Tongue (tissue), 2 donors: ENCODE data around the gene SRRM5. TPM values are rescaled to one million over a fixed set of nuclear protein-coding genes. Genes with fewer than 3 reads are reported as not detected.
A peak's percentile ranks its signal among the peaks of the same experiment; 100 is the strongest.
"Not testable (repeated sequence)": the region's sequence is repeated elsewhere in the genome, so short reads cannot be mapped to it uniquely, and the experiment has no call there.

ENCODE experiments used
- DNase-seq: peaks from one replicate; pipeline ENCODE4 v3.0.0-alpha.2; 2015
- total RNA-seq: library from RNA; depleted of rRNA; stranded (reverse); fragments of >200 nt; gene quantifications from one replicate; pipeline ENCODE4 v1.2.3, GENCODE V29; 2014

The SRRM5 gene
- total RNA-seq, 1 donor from 2014 or later: not detected

DNA sequence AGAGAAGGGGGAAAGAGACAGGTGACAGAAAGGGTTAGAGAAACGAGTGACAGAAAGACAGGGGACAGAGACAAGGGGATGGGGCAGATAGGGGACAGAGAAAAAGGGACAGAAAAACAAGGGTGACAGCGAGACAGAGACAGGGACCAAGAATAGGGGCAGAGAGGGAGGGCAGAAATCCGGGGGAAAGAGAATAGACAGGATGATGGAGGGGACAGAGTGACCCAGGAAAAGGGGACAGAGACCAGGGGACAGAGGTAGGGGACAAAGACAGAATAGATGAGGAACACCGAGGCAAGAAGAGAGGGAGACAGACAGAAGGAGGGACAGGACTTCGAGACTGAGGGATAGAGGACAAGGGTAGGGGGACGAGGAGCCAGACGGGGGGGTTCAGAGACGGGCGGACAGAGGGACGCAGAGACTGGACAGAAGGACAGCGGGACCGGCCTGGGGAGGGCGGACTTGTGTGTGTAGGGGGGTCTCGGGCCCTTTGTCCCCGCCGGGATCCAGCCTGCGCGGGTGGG, 27.2 kb downstream of the SRRM5 start:
- no peak for DNase-seq

DNA sequence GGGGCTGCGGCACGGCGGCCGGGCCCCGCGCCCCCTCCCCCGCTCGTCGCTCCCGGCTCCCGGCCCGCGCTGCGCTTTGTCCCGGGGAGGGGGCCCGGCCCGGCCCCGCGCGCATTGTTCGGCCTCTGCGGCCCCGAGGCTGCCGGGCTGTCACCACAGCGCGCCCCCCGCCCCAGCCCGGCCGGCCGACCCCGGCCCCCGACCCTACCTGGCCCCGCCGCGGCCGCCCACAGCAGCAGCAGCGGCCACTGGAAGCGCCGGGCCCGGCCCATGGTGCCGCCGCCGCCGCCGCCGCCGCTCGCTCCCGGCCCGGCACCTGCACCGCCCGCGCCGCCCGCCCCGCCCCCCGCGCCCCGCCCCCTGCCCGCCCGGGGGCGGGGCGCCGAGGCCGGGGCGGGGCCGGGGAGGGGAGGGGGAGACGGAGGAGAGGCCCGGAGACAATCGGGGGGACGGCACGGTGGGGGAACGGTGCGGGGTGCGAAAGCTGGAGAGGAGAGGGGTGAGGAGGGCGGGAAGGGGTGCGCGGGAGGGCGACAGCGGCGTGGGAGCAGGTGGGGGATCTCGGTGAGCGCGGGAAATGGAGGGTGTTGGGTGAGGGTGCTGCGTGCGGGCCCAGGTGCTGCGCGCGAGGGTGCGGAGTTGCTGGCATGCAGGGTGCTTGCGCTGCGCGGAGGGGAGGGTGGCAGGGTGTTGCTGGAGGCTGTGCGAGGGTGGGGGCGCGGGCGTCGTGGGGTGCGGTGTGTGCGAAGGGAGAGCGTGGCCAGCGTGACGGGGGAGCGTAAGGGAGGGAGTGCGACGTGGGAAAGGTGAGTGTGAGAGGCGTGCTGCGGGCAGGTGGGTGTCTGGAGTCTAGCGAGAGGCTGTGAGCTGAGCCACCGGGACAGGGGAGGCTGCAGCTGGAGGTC, 27.9 kb downstream of the SRRM5 start, which contains the start of gene CADM4:
CADM4 (minus strand) TSS at position 332 of the 905 bp plus-strand sequence; CDS start at position 272, 60 bp downstream.
- DNase-seq: peak; percentile 45

DNA sequence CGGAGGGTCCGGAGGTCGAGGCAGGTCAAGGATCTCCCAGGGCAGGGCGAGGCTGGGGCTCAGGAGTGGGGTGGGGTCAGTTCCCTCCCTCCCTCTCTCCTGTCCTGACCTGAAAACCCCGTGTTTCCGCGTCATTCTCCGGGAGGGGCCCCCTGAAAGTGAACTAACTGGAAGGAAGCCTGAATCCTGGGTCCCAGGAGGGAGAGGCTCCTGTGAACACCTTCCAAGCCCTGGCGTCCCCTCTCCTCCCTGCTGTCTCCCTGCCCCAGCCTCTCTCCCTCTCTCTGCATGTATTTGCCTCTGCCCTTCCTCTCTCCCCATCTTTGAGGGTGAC, 28.5 kb downstream of the SRRM5 start:
- DNase-seq: no peak

DNA sequence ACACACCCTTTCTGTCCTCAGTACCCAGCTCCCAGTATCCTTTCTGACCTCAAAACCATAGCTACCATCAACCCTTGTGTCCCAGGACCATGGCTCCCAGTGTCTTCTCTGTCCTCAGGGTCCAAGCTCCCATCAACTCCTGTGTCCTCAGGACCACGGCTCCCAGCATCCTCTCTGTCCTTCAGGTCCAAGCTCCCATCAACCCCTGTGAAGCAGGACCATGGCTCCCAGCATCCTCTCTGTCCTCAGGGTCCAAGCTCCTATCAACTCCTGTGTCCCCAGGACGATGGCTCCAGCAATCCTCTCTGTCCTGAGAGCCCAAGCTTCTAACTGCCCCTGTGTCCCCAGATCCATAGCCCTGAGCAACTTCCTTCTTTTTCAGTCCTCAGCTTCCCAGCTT, 29.4 kb downstream of the SRRM5 start:
- DNase-seq: no peak

DNA sequence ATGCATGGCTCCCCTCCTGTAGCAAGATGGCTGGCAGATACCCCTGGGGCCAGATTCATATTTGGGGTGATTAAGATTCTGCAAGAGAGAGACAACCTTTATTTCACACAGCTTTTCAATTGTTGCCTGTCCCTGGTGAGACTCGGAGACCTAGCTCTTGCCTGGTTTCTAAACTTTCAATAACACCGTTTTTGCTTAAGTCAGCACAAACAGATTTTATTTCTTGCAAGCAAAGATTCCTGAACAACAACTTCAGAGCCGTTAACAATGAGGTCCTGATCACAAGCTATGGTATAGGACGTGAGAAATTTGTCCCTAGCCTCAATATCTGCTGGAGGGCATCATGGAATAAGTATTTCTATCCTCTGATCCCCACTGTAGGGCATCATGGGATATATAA, 30.6 kb downstream of the SRRM5 start:
- DNase-seq: no peak

DNA sequence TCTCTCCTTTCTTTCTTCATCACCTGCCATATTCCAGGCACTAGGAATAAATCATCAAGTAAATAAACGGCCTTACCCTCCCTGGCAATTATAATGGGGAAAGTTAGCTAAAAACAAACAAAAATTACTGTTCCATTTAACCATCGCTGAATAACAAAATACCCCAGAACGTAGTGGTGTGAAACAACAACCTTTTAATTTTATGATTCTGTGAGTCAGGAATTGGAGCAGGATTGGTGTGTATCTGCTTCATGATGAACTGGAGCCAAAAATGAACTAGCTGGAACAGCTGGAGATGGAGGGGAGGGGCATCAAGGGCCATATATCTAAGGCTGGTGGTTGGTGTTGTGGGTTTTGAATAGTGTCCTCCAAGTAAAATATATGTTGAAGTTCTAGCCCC, 31.4 kb downstream of the SRRM5 start:
- no peak for DNase-seq

DNA sequence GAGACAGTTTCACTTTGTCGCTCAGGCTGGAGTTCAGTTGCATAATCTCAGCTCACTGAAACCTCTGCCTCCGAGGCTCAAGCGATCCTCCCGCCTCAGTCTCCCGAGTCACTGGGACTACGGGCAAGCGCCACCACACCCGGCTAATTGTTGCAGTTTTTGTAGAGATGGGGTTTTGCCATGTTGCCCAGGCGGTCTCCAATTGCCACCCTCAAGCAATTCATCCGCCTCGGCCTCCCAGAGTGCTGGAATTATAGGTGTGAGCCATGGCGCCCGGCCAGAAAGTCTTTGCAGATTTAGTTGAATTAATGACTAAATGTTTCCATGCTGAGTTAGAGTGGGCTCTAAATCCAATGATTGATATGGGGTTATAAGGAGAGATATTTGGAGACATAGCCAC, 32.3 kb downstream of the SRRM5 start:
- DNase-seq: no peak

DNA sequence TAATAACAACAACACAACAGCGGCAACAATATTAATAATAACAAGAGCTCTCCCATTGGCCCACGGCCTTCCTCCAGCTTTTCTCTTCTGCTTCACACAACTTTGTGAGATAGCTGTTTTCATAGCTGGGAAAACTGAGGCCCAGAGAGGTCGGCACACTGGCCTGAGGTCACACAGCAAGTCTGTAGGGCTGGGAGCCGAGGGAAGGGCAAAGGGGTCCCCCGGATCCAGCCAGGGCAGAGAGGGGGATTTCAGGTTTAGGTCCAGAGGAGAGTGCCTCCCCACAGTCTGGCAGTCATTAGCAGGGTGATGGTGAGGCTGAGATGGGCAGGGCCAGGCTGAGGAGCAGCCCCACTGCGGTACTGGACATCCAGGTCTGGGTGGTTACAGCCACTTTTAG, 36.7 kb downstream of the SRRM5 start:
- DNase-seq: no peak

DNA sequence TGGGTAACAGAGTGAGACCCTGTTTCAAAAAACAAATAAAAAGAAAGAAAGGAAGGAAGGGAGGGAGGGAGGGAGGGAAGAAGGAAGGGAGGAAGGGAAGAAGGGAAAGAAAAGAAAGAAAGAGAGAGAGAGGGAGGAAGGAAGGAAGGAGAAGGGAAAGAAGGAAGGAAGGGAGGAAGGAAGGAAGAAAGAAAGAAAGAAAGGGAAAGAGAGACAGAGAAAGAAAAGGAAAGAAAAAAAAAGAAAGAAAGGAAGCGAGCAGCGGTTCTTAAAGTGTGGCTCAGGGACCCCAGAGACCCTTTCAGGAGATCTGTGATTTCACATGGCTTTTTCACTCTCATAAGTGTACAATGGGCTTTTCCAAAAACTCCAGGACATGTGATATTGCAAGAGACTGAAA, 37.6 kb downstream of the SRRM5 start:
- no peak for DNase-seq

DNA sequence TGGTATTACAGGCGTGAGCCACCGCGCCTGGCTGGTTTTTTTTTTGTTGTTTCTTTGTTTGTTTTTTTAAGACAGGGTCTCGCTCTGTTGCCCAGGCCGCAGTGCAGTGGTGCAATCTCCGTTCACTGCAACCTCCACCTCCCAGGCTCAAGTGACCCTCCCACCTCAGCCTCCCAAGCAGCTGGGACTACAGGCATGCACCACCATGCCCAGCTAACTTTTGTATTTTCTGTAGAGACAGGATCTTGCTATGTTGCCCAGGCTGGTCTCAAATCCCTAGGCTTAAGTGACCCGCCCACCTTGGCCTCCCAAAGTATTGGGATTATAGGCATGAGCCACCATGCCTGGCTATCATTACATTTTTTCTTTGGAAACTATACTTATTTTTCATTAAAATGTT, 38.4 kb downstream of the SRRM5 start:
- DNase-seq: not testable (repeated sequence)

DNA sequence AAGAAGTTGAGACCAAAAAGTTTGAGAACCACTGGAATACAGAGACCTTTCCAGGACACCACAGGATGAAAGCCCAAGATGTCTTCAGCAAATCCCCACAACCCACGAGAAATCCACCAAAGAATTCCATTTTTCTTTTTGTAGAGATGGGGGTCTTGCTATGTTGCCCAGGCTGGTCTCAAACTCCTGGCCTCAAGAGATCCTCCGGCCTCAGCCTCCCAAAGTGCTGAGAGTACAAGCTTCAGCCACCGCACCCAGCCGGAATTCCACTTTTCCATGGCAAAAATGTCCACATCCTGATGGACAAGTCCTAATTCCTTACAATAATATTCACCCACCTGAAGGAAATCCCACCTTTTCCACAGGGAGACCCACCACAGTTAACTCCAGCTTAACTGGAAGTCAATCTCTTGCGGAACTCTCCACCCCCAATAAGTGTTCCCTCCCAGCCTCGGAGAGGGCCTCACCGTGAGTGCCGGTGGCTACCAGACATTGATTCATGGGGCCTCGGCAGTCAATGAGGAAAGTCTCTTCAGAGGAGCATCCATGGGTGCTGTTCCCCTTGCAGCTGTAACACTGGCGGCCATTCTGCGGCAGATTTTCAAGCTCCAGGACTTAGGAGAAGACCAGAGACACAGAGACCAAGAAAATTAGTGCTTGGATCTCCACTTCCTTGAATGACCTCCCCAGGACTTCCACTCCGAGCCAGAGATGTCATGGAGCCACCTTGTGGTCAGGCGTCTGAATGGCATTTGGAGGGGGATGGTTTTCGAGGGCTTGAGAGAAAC, 40.1 kb downstream of the SRRM5 start:
- peak; percentile 79 for DNase-seq

DNA sequence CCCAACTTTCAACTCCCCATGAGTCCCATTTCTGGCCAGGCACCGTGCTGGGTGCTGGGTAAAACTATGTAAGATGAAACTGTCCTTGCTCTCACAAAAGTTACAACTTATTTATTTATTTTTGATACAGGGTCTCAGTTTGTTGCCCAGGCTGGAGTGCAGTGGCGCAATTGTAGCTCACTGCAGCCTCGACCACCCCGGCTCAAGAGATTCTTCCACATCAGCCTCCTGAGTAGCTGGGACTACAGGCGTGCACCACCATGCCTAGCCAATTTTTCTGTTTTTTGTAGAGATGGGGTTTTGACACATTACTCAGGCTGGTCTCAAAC, 40.6 kb downstream of the SRRM5 start:
- DNase-seq: no peak

DNA sequence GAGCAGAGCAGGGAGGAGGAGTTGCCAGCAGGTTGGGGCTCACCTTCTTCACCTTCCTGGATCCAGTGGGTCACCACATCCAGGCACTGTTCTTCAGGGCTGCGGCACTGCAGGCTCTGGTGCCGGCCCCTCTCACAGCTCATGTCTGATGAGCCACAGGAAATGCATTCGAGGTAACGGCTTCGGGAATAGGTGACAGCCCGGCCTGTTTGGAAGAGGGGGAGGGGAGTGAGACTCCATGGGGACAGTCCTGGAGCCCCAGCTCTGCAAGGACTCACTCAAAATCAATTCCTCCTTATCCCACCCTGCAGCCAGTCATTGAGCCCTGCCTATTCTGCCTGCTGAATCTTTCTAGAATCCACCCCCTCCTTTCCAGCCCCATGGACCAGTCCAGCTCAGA, 44.5 kb downstream of the SRRM5 start:
- no peak for DNase-seq

DNA sequence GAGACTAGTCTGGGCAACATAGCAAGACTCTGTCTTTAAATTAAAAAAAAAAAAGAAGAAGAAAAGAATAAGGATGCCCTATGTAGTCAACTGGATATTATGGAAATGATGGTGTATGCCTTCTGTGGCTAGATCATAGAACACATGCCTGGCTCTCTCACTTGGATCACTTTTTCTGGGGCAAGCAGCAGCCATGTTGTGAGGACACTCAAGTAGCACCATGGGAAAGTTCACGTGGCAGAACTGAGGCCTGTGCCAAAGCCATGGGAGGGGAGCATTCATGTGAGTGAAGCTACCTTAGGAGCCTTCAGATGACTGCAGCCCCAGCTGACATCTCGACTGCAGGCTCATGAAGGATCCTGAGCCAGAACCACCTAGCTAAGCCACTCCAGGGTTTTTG, 46.1 kb downstream of the SRRM5 start:
- DNase-seq: no peak

DNA sequence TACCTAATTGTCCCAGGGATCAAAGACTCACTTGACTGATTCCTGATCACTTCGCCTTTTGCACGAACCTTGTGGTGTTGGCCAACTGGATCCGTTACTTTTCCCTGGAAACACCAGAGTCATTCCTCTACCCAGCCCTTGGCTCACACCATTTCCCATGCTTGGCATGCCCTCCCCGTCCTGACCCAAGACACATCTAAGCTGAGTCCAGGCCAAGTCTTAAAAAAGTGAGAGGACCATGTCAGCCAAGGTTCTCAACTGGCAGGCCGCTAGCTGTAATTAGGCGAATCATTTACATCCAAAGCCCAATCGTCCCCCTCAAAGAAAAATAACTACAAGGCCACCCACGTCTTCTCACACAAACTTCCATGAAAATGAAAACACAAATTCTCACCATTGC, 46.6 kb downstream of the SRRM5 start:
- no peak for DNase-seq

DNA sequence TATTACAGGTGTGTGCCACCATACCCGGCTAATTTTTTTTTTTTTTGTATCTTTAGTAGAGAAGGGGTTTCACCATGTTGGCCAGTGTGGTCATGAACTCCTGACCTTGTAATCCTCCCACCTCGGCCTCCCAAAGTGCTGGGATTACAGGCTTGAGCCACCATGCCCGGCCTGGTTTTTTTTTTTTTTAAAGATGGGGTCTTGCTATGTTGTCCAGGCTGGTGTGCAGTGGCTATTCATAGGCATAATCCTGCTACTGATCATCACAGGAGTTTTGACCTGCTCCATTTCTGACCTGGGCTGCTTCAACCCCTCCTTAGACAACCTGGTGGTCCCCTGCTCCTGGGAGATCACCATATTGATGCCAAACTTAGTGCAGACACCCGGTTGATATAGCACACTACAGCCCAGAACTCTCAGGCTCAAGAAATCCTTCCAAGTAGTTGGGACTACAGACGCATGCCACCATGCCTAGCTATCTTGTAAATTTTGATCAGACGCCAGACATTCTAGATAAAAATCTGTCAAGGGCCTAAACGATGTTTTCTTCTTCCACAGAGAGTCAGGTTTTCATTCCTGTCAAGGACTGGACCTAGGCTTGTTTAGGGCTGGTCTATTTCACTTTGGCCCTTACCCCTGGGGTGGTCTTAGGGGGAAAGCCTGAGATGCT, 48.5 kb downstream of the SRRM5 start:
- no peak for DNase-seq

DNA sequence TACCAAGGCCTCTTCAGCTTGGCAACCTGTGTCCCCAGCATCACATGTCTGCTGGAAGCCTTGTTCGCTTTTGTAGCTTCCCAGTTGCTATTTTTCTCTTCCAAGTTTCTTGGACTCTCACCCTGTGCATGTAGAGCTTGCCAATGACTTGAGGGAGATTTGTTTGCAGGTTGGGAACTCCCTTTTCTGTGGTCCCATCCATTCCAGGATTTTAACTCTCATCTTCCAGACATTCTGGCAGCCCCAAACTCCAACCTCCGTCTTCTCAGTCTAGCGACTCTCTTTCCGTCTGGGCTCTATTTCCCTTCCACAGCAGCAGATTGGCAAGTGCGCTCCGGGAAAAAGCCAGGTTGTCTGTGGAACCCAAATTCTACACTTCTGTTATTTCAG, 49.1 kb downstream of the SRRM5 start:
- DNase-seq: no peak

DNA sequence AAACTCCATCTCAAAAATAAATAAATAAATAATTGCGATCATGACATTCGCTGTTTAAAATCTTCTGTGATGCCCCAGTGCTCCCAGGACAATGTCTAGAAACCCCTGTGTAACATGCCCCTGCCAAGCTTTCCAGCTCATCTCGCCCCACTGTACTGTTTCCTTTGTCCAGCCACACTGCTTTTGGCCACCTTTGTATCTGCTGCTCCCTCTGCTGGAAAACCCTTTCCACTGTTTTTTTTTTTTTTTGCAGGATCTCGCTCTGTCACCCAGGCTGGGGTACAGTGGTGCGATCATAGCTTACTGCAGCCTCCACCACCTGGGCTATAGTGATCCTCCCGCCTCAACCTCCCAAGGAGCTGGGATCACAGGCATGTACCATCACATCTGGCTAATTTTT, 50.6 kb downstream of the SRRM5 start:
- DNase-seq: no peak

DNA sequence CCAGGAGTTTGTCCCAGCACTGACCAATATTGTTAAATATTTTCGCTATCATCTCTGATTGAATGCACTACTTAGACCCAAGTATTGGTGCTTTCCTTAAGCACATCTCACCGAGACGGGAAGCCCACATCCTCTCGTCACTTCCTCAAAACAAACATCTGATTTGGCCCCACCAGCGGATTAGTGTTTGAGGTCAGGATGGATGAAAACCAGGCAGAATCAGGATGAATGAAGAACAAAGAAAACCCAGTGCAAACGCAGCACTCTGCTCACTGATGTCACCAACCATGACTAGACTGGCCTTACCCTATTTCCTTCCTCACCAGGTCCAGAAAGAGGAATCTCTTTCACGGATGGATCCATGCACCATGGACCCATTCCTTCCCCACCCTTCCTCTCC, 52.1 kb downstream of the SRRM5 start:
- DNase-seq: no peak
